ENCODE results near the gene PLXDC2.

PLXDC2 gene

GRCh38 chr10:20271490-20271889, 455.3 kb downstream of the PLXDC2 start:
- H3K9me3 ChIP-seq (ENCODE audit: control insufficient read depth in 1 of 2, low read length in 2 of 2), result no peaks in the 10 kb centered on the region
- no peak overlapping the region for H3K4me3 ChIP-seq (ENCODE audit: low read depth in 1 of 2, low read length in 2 of 2)
- no peaks in the 10 kb centered on the region for H3K27me3 ChIP-seq (ENCODE audit: control insufficient read depth in 1 of 2, insufficient read depth in 2 of 2, low read length in 2 of 2)
- no peaks in the 10 kb centered on the region for H3K36me3 ChIP-seq (ENCODE audit: control insufficient read depth in 1 of 2, insufficient read depth in 2 of 2, low read length in 2 of 2)
- H3K9ac ChIP-seq (ENCODE audit: low read depth in 1 of 2, low read length in 2 of 2), result no peak overlapping the region
- no peaks in the 10 kb centered on the region for H3K4me1 ChIP-seq (ENCODE audit: control insufficient read depth in 1 of 2, insufficient read depth in 2 of 2, low read length in 2 of 2)
- no peak overlapping the region for H3K27ac ChIP-seq (ENCODE audit: low read depth, low read length)

- Histone ChIP-seq H3K4me1 (ENCODE audit: control insufficient read depth in 1 of 2, insufficient read depth in 2 of 2, low read length in 2 of 2) (no peaks in the 10 kb centered on the region), H3K27me3 (ENCODE audit: control insufficient read depth in 1 of 2, insufficient read depth in 2 of 2, low read length in 2 of 2) (no peaks in the 10 kb centered on the region), H3K36me3 (ENCODE audit: control insufficient read depth in 1 of 2, insufficient read depth in 2 of 2, low read length in 2 of 2) (no peaks in the 10 kb centered on the region), H3K9ac (ENCODE audit: low read depth in 1 of 2, low read length in 2 of 2) (no peak overlapping the region), H3K9me3 (ENCODE audit: control insufficient read depth in 1 of 2, low read length in 2 of 2) (no peaks in the 10 kb centered on the region), H3K4me3 (ENCODE audit: low read depth in 1 of 2, low read length in 2 of 2) (no peak overlapping the region), H3K27ac (ENCODE audit: low read depth, low read length) (no peak overlapping the region)
Observed at GRCh38 chr10:20272608-20273007, 456.4 kb downstream of the PLXDC2 start.

GRCh38 chr10:20274571-20274970, 458.3 kb downstream of the PLXDC2 start:
- Histone ChIP-seq H3K9me3 (ENCODE audit: control insufficient read depth in 1 of 2, low read length in 2 of 2) (no peaks in the 10 kb centered on the region), H3K4me1 (ENCODE audit: control insufficient read depth in 1 of 2, insufficient read depth in 2 of 2, low read length in 2 of 2) (no peaks in the 10 kb centered on the region), H3K27ac (ENCODE audit: low read depth, low read length) (no peak overlapping the region), H3K9ac (ENCODE audit: low read depth in 1 of 2, low read length in 2 of 2) (no peak overlapping the region), H3K36me3 (ENCODE audit: control insufficient read depth in 1 of 2, insufficient read depth in 2 of 2, low read length in 2 of 2) (no peaks in the 10 kb centered on the region), H3K4me3 (ENCODE audit: low read depth in 1 of 2, low read length in 2 of 2) (no peak overlapping the region), H3K27me3 (ENCODE audit: control insufficient read depth in 1 of 2, insufficient read depth in 2 of 2, low read length in 2 of 2) (no peaks in the 10 kb centered on the region)

DNA sequence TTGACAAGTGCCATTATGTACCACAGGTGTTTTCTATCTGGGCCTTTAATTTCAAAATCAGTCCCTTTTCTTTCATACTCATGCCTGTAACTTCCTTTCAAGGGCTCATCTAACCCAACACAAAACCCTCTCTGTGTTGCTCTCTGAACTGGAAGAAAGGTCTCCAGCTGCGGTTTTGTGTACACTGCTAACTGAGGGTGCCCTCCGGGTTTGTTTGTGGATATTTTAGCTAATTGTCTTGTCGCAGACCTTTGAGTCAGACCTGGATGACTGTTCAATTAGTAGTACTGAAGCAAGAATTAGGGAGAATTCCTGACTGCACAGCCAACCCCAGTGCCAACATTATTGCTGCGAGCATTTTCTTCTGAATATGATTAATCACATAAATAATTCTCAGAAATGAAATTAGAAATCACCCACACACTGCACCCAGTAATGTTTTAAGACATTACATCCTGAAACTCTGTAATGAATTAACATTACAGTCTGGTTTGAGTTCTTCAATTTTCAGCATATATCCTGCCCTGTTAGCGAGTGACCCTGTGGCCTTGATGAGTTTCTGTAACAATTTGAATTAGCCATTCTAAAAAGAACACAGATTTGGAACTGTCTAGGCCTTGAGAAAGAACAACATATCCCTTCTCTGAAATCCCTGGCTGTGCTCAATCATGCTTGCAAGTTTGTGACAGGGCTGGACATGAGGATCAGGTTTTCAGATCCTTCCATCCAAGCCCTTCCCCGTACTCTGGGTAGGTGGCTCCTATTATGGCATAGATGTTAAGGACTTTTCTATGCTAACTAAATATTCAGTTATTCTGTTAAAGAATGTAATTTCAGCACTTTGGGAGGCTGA, 460.1 kb downstream of the PLXDC2 start:
- peaks cover 0 to 5% of the 10 kb centered on the region in 2 donors for H3K36me3 ChIP-seq (ENCODE audit: control insufficient read depth in 1 of 2, insufficient read depth in 2 of 2, low read length in 2 of 2)
- H3K9ac ChIP-seq (ENCODE audit: low read depth in 1 of 2, low read length in 2 of 2), result no peak overlapping the region
- H3K4me1 ChIP-seq (ENCODE audit: control insufficient read depth in 1 of 2, insufficient read depth in 2 of 2, low read length in 2 of 2), result no peaks in the 10 kb centered on the region
- no peaks in the 10 kb centered on the region for H3K9me3 ChIP-seq (ENCODE audit: control insufficient read depth in 1 of 2, low read length in 2 of 2)
- no peaks in the 10 kb centered on the region for H3K27me3 ChIP-seq (ENCODE audit: control insufficient read depth in 1 of 2, insufficient read depth in 2 of 2, low read length in 2 of 2)
- H3K4me3 ChIP-seq (ENCODE audit: low read depth in 1 of 2, low read length in 2 of 2), result no peak overlapping the region
- H3K27ac ChIP-seq (ENCODE audit: low read depth, low read length), result no peak overlapping the region

DNA sequence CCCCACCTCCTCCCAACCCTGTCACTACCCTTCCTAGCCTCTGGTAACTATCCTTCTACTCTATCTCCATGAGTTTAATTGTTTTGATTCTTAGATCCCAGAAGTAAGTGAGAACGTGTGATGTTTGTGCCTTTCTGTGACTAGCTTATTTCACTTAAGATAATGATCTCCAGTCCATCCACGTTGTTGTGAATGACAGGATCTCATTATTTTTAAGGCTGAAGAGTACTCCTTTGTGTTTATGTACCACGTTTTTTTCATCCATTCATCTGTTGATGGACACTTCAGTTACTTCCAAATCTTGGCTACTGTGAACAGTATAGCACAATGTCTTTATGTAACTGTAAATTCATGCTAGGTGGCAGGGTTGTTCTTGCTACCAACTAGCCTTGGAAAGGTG, 461.6 kb downstream of the PLXDC2 start:
- Histone ChIP-seq H3K9ac (ENCODE audit: low read depth in 1 of 2, low read length in 2 of 2) (no peak overlapping the region), H3K27ac (ENCODE audit: low read depth, low read length) (no peak overlapping the region), H3K4me3 (ENCODE audit: low read depth in 1 of 2, low read length in 2 of 2) (no peak overlapping the region), H3K9me3 (ENCODE audit: control insufficient read depth in 1 of 2, low read length in 2 of 2) (no peaks in the 10 kb centered on the region), H3K4me1 (ENCODE audit: control insufficient read depth in 1 of 2, insufficient read depth in 2 of 2, low read length in 2 of 2) (no peaks in the 10 kb centered on the region), H3K36me3 (ENCODE audit: control insufficient read depth in 1 of 2, insufficient read depth in 2 of 2, low read length in 2 of 2) (peaks cover 0 to 5% of the 10 kb centered on the region in 2 donors), H3K27me3 (ENCODE audit: control insufficient read depth in 1 of 2, insufficient read depth in 2 of 2, low read length in 2 of 2) (no peaks in the 10 kb centered on the region)

DNA sequence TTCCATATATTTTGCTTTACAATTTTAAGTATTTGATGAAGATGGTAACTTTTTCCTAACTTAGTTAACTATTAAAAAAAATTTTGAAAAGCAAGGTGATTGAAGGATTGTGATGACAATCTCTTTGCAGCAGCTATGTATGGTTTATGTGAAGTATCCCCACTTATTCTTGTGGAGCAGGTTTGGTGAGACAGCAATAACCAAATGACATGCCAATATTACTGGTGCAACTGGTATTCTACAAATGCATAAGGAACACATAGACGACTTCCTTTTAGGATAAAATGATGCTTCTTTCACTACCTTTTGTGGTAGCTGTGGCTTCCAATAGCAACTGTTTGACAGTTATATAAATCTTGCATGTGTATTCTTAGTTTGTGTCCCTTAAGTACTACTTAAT, 465.3 kb downstream of the PLXDC2 start:
- H3K4me1 ChIP-seq (ENCODE audit: control insufficient read depth in 1 of 2, insufficient read depth in 2 of 2, low read length in 2 of 2), result no peaks in the 10 kb centered on the region
- no peaks in the 10 kb centered on the region for H3K9me3 ChIP-seq (ENCODE audit: control insufficient read depth in 1 of 2, low read length in 2 of 2)
- H3K27me3 ChIP-seq (ENCODE audit: control insufficient read depth in 1 of 2, insufficient read depth in 2 of 2, low read length in 2 of 2), result no peaks in the 10 kb centered on the region

DNA sequence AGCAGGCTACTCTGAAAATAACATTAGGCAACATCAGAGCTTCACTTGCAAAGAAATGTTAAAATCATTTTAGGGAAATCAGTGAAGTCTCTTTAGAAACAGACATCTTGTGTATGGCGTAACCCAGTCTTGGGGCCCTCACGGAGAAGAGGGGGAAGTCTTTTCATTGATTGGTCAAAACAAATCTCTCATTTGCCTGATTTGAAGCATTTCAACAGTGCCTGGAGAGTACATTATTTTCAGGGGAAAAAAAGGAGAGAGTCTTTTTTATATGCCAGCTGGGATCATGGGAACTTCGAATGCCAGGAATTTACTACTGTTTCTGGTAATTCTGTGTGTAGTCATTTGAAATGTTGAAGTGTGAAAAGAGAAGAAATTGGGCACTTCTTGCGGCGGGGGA, 471.4 kb downstream of the PLXDC2 start:
- Histone ChIP-seq H3K36me3 (ENCODE audit: control insufficient read depth in 1 of 2, insufficient read depth in 2 of 2, low read length in 2 of 2) (no peaks in the 10 kb centered on the region), H3K4me1 (ENCODE audit: control insufficient read depth in 1 of 2, insufficient read depth in 2 of 2, low read length in 2 of 2) (no peaks in the 10 kb centered on the region), H3K27me3 (ENCODE audit: control insufficient read depth in 1 of 2, insufficient read depth in 2 of 2, low read length in 2 of 2) (no peaks in the 10 kb centered on the region), H3K9me3 (ENCODE audit: control insufficient read depth in 1 of 2, low read length in 2 of 2) (no peaks in the 10 kb centered on the region), H3K9ac (ENCODE audit: low read depth in 1 of 2, low read length in 2 of 2) (no peak overlapping the region), H3K27ac (ENCODE audit: low read depth, low read length) (no peak overlapping the region), H3K4me3 (ENCODE audit: low read depth in 1 of 2, low read length in 2 of 2) (no peak overlapping the region)

More for the DNA sequence above, 465.3 kb downstream of the PLXDC2 start:
- Histone ChIP-seq H3K4me3 (ENCODE audit: low read depth in 1 of 2, low read length in 2 of 2) (no peak overlapping the region), H3K9ac (ENCODE audit: low read depth in 1 of 2, low read length in 2 of 2) (no peak overlapping the region), H3K36me3 (ENCODE audit: control insufficient read depth in 1 of 2, insufficient read depth in 2 of 2, low read length in 2 of 2) (peaks cover 0 to 5% of the 10 kb centered on the region in 2 donors), H3K27ac (ENCODE audit: low read depth, low read length) (no peak overlapping the region)

- Histone ChIP-seq H3K9me3 (ENCODE audit: control insufficient read depth in 1 of 2, low read length in 2 of 2) (no peaks in the 10 kb centered on the region), H3K4me1 (ENCODE audit: control insufficient read depth in 1 of 2, insufficient read depth in 2 of 2, low read length in 2 of 2) (no peaks in the 10 kb centered on the region), H3K36me3 (ENCODE audit: control insufficient read depth in 1 of 2, insufficient read depth in 2 of 2, low read length in 2 of 2) (no peaks in the 10 kb centered on the region), H3K27ac (ENCODE audit: low read depth, low read length) (no peak overlapping the region), H3K27me3 (ENCODE audit: control insufficient read depth in 1 of 2, insufficient read depth in 2 of 2, low read length in 2 of 2) (no peaks in the 10 kb centered on the region), H3K9ac (ENCODE audit: low read depth in 1 of 2, low read length in 2 of 2) (no peak overlapping the region), H3K4me3 (ENCODE audit: low read depth in 1 of 2, low read length in 2 of 2) (no peak overlapping the region)
Observed at GRCh38 chr10:20288060-20288459, 471.8 kb downstream of the PLXDC2 start.

DNA sequence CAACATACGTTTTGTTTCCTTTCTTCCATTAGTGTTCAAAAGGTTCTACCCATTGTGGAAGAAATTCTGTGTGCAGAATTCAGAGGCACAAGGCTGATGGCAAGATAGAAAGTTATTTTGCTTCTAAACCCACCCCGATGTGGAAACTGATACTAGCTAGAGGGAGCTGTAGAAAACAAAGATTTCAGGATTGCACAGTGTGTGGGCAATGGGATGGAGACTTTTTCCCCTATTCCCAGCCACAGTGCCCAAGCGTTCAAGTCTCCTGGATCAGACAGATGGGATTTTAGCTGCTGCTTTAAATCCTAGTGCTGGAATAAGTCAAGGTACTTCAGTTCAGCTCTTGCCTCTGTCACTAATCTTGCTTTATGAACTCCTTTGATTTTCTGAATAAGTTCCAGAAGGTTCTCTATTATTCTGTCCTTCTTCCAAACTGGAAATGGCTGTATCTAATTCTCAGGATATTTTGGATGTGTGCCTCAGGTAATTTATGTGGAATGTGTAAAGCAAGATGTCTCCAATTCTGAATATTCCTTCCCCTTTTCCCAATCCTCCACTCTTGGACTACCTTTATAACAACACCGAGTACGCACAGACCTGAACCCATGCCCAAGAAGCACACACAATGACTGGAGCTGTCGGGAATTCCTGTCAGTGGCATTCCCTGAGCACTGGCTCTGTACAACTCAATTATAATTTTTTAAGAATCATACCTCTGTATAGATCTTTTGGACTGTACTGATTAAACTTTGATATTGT, 473.0 kb downstream of the PLXDC2 start:
- H3K27ac ChIP-seq (ENCODE audit: low read depth, low read length), result no peak overlapping the region
- H3K4me1 ChIP-seq (ENCODE audit: control insufficient read depth in 1 of 2, insufficient read depth in 2 of 2, low read length in 2 of 2), result no peaks in the 10 kb centered on the region
- H3K36me3 ChIP-seq (ENCODE audit: control insufficient read depth in 1 of 2, insufficient read depth in 2 of 2, low read length in 2 of 2), result no peaks in the 10 kb centered on the region
- H3K4me3 ChIP-seq (ENCODE audit: low read depth in 1 of 2, low read length in 2 of 2), result no peak overlapping the region
- H3K27me3 ChIP-seq (ENCODE audit: control insufficient read depth in 1 of 2, insufficient read depth in 2 of 2, low read length in 2 of 2), result no peaks in the 10 kb centered on the region
- no peaks in the 10 kb centered on the region for H3K9me3 ChIP-seq (ENCODE audit: control insufficient read depth in 1 of 2, low read length in 2 of 2)
- no peak overlapping the region for H3K9ac ChIP-seq (ENCODE audit: low read depth in 1 of 2, low read length in 2 of 2)

GRCh38 chr10:20298417-20298816, 482.2 kb downstream of the PLXDC2 start:
- H3K4me3 ChIP-seq (ENCODE audit: low read depth in 1 of 2, low read length in 2 of 2), result no peak overlapping the region
- no peaks in the 10 kb centered on the region for H3K36me3 ChIP-seq (ENCODE audit: control insufficient read depth in 1 of 2, insufficient read depth in 2 of 2, low read length in 2 of 2)
- no peak overlapping the region for H3K27ac ChIP-seq (ENCODE audit: low read depth, low read length)
- H3K9ac ChIP-seq (ENCODE audit: low read depth in 1 of 2, low read length in 2 of 2), result no peak overlapping the region
- no peaks in the 10 kb centered on the region for H3K4me1 ChIP-seq (ENCODE audit: control insufficient read depth in 1 of 2, insufficient read depth in 2 of 2, low read length in 2 of 2)
- no peaks in the 10 kb centered on the region for H3K27me3 ChIP-seq (ENCODE audit: control insufficient read depth in 1 of 2, insufficient read depth in 2 of 2, low read length in 2 of 2)
- no peaks in the 10 kb centered on the region for H3K9me3 ChIP-seq (ENCODE audit: control insufficient read depth in 1 of 2, low read length in 2 of 2)
